Activated T-helper 1 cell treated with anti-CD3 and anti-CD28 coated beads, Interleukin-2, amount 50 U/mL, for 16 hours (primary cell): ENCODE measurements around the gene ABLIM2.

Experiments
- DNase-seq, 2 donors: peaks; one replicate each; pipeline ENCODE4 v3.0.0-alpha.2; 2020; ENCODE audit warnings: low read depth in 1 of 2, low spot score in 1 of 2

The ABLIM2 gene

DNA sequence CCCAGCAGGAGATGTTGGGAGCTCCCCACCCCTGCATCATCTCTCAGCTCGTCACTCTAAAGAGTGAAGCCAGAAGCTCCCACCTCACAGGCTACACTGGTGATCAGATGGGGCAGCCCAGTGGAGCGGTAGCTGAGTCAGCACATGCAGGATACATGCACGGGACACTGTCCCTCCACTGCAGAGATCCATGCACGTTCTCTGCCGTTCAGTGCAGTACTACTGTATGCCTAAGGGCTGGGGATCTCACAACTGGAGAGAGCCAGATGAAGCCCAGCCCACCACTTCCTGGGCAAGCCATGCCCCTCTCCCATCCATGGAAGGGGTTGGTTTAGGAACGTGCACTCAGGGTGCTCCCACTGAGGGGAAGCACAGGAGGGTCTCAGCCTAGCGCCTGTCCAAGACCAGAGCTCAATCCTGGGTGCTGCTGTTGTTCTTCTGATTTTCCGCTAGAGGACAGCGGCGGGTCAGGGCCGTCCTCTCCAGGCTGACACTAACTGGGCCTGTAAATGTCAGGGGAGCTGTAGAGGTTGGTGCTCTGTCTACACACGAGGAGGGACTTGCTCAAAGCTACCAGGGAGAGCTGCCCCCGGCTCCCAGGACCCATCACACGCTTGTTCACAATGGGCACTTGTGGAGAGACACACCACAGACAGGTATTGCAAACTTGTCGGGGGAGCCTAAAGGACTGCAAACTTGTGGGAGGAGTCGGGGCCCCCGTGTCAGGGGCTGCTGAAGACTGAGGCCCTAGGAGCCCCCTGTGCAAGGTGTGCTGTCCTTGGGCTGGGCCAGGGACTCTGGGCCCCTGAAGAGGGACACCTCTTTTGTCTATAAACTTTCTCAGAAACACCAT lies 18.2 kb upstream of the ABLIM2 start:
- no peak for DNase-seq

- DNase-seq = no peak
Measured at GRCh38 chr4:8175686-8176085, 17.1 kb upstream of the ABLIM2 start.

DNA sequence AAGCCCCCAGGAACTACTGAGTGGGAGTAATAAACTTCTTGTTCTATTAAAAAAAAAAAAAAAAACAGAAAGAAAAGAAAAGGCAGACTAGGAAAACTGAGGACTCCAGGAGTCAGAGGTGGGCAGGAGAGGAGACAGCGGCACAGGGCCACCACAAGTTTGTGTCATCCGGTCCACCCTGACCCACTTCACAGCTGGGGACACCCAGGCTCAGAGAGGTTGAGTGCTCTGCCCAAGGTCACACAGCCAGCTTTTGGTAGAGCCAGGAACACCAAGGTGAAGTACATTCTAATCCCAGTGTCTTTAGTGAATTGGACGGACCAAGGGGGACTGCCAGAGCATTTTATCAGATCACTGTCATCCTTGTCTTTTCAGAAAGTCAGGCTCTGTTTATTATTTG lies 16.4 kb upstream of the ABLIM2 start:
- no peak for DNase-seq

DNA sequence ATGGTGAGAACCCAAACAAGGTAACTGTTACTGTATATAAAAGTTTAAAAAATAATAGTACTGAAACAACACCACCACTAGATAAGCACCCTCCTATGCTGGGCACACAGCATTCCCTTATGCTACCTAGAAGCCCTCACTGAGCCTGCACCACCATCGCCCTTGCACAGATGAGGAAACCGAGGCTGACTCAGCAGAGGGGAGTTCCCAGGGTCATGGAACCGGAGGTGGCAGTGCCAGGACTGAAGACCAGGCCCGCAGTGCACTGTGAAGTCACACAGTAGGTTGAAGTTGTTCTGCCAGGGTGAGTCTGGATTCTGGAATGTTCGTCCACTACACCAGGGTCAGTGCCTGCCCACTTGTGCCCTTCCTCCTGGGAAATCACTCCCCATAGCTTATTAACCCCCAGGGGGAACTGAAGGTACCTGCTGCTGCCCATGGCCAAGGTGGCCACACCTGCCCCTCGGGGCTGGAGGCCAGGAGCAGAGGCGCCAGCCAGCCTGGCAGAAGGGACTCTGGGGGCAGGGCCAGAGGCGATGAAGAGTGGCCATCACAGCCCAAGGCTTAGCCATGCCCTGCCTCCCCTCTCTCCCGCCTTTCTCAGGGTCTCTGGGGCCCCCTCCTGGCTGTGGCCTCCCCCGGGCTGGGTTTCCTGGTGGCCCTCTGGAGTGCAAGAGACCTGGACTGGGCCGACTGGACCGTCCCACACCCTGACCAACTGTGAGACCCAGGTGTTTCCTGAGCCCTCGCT lies 15.1 kb upstream of the ABLIM2 start:
- no peak for DNase-seq

DNA sequence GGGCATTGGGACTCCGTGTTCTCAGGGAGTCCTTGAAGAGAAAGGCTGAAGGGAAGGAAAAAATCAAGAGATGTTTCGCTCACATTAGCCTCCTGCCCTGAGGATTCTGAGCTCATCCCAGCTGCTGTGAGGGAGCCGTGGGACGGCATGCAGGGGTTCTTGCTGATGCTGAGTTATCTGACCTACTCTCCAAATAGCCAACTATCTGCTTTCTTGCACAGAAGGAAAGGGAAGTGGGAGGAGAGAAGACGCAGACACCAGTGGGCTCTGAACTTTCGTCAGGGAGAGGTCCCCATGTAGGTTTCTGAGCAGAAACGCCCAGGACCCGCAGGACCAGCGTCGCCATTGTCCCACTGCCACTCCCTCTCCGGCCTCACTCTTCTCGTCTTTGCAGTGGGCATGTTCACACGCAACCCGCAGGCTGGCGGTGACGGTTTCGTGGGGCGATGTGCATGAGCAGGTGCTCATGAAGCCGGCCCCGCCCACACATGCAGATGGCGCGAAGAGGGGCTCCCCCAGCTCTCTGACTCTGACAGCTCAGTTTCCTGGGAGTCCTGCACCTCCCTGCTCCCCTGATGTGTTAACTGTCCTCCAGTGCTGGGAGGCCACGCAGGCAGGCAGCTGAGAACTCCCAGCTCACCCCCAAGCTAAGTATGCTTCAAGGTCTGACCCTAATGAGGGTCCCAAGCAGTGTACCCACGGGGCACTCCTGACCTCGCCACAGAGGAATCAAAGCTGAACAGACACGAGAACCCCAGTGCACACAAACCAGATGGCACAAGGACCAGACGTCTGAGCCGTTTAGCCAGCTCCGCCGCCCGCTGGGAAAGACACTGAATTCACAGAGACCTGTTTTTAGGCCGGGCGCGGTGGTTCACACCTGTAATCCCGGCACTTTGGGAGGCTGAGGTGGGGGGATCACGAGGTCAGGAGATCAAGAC lies 13.6 kb upstream of the ABLIM2 start:
- DNase-seq = no peak

- DNase-seq = no peak
Measured at GRCh38 chr4:8171266-8171665, 12.7 kb upstream of the ABLIM2 start.

DNA sequence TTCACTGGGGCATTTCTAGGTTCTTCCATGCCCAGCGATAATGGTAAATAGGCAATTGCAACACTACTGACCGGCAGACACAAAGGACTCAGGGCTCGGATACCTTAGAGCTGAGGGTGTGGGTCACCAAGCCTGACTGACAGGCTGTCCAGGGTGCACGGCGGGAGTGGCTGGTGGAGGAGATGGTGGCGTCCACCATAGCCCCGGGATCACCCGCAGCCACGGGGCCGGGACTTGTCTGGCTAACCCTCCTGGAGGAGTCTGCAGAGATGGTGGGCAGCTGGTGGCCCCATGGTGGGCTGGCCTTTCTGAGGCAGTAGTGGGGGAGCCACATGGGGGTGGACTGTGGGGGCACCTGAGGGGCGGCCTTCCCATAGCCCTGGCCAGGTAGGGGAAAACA lies 11.7 kb upstream of the ABLIM2 start:
- DNase-seq = no peak

DNA sequence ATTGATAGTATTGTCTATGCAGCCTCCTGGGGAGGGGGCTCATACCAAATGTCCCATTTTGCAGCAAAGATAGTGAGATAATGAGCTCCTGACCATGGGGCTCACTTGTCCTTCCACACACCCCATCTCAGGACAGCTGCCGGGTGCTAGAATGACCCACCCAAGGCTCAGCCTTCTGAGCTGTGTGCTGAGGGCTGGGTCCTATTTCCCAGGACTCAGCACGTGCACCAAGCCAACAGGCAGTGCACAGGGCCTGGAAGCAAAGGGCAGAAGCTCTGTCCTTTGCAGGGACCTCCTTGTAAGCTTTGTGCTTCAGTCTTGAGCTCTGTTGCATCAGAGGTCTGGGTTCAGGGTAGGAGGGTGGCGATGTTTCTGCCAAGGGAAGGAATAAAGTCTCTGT lies 11.2 kb upstream of the ABLIM2 start:
- no peak for DNase-seq

GRCh38 chr4:8168832-8169598 lies 10.4 kb upstream of the ABLIM2 start:
- DNase-seq = no peak

DNA sequence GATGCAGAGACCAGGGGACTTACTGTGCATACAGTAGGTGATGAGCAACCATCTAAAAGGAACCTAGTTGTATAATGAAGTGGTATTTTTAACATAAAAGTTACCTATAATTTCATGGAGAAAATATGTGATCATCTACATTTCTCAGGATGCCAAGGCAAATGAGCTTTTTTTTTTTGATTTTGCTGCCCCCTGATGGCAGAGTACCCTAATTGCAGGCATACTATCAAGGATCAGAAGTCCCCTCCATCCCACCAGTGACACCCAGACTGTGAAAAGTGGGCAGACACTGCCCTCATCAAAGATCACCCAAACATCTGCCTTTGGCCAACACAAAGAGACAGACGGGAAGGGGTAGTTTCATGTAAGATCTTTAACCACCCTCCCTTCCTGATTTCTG lies 9.6 kb upstream of the ABLIM2 start:
- no peak for DNase-seq

DNA sequence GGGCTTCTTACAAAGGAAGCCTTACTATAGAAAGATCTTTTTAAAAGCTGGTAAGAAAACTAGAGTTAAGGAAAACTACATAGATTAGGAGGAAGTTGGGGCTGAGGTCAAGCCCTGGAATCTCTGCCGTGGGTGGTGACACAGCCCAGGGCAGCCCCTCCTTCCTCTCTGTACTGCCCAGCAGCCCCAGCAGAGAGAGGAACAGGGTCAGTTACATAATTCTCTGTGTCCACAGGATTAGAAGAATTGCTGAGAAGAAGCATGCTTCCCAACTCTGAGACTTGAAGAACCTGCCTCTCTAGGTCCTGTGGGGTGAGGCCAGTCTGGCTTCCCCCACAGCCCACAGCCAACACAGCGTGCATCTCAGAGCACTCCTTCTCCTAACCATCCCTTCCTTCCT lies 9.2 kb upstream of the ABLIM2 start:
- no peak for DNase-seq

- DNase-seq = no peak
Measured at GRCh38 chr4:8167291-8167690, 8.7 kb upstream of the ABLIM2 start.

DNA sequence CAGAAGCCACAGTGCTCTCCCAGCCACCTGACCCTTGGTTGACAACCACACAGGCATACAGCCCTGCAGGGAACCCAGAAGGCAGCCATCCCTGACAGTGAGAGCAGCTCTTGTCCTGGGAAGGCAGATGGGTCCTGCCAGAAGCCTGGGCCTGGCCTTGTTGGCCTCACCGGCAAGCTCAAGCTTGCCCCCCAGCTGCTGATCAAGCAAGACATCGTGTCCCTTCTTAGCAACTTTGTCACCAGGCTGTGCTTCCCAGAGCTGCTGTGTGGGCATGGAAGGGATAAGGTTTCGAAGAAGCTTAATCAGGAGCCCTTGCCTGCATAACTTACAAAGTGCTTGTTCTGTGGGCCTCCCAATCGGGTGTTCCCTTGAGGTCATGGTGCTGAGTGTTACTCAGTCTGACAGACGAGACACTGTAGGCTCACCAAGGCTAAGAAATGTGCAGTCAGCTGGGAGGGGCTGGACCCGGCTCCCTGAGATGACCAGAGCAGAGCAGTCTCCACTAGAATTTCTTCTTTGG lies 6.8 kb upstream of the ABLIM2 start:
- DNase-seq = no peak

DNA sequence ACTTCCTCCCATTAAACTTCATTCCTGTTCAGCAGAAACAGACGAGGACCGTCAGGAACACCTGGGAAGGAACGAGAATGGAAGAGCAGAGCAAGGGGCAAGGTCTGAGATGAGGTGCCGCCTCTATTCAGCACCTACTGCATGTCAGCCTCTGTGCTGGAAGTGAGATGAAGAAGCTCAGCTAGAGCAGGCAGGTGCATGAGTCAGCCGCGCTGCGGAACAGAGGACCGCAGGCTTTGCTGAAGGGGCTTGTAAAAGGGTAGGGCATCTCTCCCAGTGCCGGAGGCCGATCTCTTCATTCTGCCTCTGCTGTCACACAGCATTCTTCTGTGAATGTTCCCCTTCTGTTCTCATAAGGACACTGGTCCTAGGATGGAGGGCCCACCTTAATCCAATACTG lies 6.1 kb upstream of the ABLIM2 start:
- DNase-seq = no peak

DNA sequence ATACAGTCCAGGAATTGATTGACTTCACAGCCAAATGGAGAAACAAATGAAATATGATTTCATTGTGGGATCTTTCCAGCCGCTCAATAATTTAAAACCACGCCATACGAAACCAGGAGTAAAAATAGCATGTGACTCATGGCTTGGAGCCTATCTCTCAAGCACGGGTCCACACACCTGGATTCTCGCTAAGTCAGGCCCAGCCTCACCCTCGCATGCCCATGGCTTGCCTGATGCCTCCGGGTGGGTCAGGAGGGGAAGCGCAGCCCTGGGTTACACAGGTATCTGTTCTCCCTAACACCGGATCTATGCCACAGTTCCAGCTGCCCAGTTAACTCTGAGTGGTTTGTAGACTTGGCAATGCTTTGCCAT lies 5.6 kb upstream of the ABLIM2 start:
- DNase-seq = no peak

DNA sequence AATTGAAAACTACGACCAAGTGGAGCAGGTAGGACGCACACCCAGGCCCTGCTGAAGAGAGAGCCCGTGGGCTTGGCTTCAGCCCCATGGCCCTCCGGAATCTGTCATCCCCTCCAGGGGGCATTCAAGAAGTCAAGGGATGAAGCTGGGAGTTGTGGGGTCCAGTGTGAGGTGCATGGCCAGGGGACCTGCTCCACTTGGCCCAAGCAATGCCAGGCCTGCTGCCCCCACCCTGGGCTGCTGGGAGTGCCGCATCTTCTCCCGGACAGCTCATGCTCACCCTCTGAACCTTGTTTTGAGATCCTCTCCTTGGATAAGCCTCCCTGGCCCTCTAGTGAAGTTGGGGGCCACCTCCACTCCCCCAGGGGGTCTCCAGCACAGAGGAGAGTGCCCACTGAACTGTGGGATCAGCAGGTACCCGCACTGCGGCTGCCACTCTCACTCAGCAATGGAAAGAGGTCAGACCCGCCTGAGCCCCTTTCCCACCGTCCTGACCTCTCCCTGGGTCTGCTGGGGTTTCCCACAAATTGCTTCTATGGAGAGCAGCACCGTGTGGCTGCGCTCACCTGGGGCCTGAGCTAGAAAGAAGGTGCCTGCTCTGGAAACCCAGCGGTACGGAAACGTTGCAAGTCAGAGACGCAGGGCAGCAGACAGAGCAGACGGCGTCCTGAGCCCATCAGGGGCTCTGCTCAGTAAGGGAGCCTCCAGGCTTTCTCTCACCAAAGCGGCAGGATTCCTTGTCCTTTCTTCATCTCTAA lies 5.0 kb upstream of the ABLIM2 start:
- no peak for DNase-seq

GRCh38 chr4:8163026-8163425 lies 4.4 kb upstream of the ABLIM2 start:
- no peak for DNase-seq

GRCh38 chr4:8162625-8163024 lies 4.0 kb upstream of the ABLIM2 start:
- DNase-seq = no peak

- DNase-seq = no peak
Measured at GRCh38 chr4:8160572-8160971, 2.0 kb upstream of the ABLIM2 start.

DNA sequence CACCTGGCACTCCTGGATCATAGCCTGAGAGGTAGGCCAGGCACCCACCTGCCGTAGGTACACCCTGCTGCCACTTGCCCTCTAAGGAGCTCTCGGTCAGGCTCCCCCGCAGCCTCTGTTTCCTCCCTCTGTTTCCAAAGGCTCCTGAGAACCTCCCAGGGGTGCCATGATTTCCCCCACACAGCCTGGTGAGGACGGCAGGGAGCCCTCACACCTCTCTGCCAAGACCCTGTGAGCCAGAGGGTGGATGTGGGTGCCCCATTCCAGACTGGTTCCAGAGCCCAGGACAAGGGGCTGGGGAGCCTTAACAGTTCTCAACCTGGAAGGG lies 1.6 kb upstream of the ABLIM2 start:
- no peak for DNase-seq
